ENCODE results near the gene RETREG1.
"Not testable (repeated sequence)": the region's sequence is repeated elsewhere in the genome, so short reads cannot be mapped to it uniquely, and the experiment has no call there.

RETREG1 gene

DNA sequence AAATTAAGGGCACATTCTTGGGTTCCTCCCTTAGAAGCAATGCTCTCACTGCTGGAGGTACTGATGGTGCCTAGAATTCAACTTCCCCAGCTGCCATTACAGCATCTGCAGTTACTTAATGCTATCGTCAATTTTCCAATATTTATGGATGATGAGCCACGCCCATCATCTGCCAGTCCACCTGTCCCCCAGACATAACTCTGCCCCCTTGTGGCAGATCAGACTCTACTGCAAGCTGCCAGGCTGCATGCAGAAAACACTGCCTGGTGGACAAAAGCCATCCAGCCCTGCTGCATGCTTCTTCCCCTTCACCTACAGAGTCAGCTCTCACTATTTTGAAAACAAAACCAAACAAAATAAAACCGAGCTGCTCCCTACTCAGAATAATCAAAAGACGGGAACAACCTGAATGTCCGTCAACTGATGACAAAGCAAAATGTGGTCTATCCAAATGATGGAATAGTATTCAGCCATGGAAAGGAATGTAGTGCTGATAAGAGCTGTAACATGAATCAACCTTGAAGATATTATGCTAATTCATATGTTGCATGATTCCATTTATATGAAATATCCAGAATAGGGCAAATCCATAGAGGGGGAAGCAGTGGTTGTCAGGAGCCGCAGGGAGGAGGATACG lies 66.4 kb downstream of the RETREG1 start:
- FAIRE-seq = no peak

DNA sequence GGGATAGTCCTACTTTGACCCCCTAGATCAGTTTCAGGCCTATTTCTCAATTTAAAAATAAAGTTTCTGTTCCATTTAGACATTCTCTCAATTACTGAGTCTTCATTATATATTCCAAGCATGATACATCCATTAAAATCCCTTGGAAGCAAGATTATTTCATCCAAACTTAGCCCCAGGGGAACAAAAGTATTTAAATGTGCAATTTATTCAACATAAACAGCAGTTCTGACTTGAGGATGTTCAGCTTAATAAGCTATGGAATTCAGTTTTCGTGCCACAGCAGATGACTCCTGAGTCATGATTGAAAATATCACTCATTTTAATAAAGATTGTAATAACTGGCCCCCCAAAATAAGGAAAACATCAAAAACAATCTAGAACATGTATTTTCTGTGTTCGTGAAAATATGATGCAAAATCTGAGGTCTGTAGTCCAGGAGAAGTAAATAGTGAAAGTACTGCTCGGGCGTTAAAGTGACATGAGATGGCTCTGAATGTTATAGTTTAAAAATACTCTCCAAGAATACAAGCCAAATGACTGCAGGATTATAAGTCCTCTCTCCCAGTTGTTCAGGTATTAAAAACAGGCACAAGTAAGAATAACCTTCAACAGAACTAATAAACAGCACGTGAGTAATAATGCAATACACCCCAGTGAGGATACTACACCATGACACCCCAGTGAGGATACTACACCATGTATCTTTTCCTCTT lies 67.1 kb downstream of the RETREG1 start:
- FAIRE-seq = no peak

DNA sequence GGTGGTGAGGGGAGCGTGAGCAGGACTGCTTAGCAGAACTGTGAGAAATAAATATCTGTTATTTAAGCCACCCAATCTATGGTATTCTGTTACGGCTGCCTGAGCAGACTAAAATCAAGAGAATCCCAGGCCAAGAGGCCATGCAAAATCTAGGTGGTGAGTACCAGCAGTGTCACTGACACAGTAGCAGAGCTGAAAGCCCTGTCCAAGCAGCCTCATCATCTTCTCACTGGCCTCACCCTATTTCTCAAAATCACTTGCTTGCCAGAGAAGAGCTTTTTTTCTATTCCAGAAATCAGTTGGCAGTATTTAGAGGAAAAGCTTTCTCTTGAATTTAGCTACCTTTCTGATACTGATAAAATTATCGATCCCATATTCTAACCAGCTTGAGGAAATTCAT lies 68.0 kb downstream of the RETREG1 start:
- FAIRE-seq = no peak

DNA sequence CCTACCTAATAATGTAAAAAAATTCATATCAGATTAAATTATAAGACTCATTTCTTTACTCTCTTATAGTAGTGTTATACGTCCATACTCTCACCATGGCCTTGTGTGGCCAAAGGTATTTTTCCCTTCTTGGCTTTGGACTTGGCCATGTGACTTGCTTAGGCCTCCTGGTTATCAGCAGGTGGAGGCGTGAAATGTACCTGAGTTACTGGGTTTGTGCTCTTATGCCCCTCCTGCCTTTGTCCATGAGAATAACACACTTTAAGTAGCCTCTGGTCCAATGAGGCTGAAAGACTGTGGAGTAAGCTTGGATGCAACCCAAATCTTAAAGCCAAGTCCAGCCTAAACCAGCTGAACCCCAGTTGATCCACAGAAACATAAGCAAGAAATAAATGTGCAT lies 68.7 kb downstream of the RETREG1 start:
- FAIRE-seq = no peak

DNA sequence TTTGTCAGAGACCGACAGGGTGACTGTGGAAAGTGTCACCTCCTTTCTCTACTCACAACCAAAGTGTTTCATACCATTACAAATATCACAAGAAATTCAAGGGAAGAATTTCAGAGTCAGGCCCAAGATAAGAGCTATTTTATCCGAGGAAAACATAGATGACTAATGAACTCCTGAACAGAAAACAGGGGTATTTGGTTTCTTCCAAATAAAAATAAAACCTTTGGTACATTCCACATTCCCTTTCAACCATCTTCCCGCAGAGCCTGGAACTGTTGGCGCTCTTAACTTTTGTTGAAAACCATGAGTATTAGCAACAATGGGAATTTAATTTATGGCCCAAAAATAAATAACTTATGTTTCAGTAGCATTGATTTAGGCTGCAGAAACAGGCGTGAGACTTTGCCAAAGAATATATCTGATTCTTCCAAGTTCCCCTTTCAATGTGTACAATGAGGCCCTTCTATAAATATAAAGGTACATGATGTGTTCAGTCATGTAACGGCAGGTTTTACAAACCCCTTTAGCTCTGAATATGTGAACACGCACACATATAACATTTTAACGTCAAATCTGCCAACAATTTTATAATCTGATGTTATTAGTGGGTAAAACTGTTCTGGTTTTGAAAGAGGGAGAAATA lies 69.5 kb downstream of the RETREG1 start:
- FAIRE-seq = no peak

DNA sequence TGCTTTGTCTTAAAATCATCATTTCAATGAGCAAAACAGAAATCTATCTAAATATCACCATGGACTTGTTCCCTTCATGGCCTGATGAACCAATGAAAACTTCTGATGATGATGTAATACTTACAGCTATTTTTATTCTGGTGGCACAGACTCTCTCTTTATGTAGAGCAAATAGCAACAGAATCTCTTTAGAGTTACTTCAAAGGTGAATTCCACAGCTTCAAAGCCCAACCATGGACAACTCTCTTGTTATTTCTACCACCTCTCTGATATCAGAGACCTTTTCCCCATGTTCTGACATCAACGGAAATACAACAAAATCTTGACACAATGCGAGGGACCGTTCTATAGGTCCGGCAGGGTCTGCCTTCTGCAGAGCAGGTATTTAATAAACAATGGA lies 70.1 kb downstream of the RETREG1 start:
- no peak for FAIRE-seq

DNA sequence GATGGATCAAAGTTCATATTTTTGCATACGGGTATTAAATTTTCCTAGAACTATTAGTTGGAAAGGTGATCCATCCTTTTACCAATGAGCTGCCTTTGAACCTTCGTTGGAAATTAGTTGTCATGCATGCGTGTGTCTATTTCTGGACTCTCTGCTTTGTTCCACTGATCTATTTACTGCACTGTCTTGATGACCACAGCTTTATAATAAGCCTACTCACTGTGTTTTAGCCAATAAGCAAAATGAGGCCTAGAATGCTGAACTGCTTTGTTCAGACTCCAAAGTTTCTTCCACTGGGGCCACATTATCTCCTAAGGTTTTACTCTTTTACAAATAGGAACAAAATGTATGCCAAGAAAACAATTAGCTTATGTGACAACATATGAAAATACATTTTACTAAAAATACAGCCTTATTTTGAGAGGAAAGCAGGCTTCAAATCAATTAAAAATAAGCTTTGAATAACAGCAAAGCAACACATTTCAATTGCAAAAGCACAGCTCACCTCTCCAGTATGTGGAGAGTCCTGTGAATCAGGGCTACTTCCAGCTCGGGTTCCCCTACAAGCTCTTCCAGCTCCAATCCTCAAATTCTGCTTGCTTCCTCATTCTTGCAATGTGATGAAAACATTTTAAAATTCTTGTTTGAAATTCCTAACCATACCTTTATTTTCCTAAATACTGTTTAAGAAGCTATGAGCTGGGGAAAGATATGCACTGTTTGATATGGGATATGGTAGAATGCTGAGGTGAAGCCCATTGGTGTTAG lies 72.0 kb downstream of the RETREG1 start:
- FAIRE-seq = no peak

DNA sequence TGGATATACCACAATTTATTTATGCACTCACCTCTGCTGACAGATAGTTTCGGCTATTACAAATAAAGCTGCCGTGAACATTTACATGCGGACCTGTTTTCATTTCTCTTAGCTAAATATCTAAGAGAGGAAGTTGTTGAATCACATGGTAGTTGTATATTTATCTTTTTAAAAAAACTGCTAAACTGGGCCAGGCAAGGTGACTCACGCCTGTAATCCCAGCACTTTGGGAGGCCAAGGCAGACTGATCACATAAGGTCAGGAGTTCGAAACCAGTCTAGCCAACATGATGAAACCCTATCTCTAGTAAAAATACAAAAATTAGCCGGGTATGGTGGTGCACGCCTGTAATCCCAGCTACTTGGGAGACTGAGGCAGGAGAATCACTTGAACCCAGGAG lies 73.6 kb downstream of the RETREG1 start:
- FAIRE-seq = not testable (repeated sequence)

DNA sequence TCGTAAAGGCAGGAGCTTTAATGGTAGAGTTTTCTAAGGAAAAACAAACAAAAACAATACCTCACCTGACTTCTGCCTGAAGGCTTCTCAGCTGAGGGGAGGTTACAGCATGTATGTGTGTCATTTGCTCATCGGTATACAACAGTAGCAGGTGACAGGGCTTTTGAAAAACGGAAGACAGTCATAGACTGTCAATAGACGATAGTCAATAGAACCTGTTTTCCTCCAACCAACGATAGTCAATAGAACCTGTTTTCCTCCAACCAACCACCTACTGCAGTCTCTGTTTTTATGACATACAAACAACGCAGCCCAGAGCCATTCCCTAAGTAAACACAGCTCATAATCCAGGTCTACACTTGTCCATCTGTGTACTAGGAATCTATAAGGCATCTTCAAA lies 74.6 kb downstream of the RETREG1 start:
- no peak for FAIRE-seq

DNA sequence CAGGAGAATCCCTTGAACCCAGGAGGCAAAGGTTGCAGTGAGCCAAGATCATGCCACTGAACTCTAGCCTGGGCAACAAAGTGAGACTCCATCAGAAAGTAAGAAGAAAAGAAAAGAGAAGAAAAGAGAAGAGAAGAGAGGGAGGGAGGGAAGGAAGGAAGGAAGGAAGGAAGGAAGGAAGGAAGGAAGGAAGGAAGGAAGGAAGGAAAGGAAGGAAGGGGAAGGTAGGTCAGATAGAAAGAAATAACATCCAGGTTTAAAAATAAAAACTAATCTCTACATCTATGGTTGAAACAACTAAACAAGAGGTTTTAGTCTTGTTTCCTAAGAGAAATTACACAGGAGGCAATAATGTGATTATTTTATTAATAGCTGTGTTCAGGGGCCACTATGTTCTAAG lies 75.2 kb downstream of the RETREG1 start:
- not testable (repeated sequence) for FAIRE-seq

DNA sequence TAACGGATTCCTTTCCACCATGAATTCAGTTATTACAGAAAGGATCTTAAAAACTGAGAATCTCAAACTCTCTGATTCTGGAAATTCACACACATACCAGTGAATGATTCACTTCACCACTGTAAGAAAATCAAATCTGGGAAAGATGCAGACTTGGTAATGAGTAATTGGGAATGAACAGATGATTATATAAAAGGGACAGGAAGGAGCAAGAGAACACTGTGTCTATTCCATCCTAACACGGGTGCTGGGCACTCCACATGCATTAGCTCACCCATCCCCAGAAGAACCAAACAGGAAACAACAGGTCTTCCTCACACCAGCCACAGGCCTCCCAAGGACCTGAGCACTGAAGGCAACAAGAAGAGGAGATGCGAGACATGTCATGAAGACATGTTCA lies 76.4 kb downstream of the RETREG1 start:
- FAIRE-seq = no peak

DNA sequence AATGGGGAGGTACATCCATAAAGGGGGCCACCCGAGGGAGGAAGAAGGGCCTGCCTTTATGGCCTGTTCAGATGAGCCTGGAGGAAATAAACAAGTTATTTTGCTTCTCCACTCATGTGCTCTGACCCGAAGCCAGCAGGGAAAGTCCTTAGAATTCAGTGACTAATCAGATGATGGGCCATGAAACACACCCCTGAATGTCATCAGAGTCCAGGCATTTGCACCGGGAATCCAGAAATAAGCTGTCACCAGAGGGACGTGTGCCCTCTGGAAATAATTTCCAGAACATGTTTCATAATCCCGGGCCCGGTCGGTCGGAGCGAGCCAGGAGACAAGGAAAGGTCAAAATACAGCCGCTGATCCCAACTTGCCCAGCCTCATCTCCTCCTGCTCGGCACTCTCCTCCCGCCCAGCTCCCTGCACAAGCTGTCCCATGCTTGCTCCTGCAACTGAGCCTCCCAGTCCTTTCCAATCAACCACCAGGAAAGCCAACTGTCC lies 77.6 kb downstream of the RETREG1 start:
- FAIRE-seq = no peak

DNA sequence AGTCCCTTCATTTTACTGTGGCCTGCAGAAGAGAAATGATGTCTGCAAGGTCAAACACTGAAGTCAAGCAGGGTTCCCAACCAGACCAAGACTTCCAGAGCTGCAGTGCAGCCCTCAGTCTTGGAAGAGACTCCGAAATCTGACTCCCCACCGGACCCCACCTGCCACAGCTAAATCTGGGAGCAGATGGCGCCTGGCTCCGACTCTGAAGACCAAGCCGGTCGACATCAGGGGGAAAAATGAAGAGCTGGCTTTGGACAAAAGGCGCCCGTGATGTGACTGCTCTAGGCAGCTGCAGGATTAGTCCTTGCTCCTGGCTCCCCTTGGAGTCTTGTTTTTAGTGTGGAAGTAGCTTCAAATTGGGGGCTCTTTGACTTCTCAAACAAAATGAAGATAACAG lies 78.8 kb downstream of the RETREG1 start:
- no peak for FAIRE-seq

DNA sequence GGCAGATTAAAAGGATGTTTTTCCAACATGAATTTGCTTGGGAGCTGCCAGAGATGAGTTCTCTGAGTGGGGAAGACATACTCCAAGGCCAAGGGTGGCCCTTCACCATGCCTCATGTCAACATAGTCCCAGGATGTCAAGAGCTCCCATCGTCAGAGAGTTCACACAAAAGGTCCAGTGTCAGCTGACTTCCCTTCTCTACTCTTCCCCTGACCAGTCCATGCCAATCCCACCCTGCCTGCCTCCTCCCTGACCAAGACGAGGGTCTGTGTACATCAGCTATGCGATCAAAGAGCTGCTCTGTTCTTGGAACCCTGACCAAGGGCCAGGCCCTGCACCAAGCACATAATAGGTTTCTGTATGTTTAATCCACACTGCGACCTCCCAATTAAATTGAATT lies 80.0 kb downstream of the RETREG1 start:
- no peak for FAIRE-seq

DNA sequence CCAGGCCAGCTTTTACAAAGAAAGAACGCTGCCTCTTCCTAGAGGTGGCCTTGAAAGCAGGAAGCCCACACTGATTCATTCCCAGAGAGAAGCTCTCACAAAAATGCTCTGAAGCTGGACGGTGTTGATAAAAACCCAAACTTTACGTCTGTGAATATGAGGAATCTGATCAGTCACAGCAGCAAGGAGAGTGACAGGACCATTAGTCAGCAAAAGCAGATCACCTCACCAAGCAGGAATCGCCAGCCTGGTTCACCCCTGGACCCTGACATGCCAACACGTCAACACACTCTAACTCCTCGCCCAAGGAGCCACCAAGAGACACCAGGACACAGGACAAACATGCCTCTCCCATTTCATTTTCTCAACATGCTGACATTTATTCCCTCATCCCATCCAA lies 80.6 kb downstream of the RETREG1 start:
- FAIRE-seq = no peak

DNA sequence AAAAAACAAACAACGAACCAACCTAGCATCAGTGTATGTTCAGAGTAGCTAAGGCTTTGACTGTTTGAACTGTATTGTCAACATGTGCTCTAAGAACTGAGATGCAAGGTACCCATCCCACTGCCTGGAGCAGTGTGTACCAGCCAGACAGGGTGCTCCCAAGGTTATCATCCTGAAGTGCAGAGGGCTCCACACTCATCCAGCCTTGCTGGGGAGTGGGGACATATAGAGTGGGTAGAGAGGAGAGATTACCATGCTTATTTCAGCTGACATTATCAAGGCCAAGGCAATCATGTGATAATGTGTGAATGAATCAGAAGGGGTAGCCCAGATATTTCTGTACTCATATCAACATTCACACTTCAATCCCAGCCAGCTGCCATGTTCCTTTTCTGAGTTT lies 82.5 kb downstream of the RETREG1 start:
- FAIRE-seq = no peak

DNA sequence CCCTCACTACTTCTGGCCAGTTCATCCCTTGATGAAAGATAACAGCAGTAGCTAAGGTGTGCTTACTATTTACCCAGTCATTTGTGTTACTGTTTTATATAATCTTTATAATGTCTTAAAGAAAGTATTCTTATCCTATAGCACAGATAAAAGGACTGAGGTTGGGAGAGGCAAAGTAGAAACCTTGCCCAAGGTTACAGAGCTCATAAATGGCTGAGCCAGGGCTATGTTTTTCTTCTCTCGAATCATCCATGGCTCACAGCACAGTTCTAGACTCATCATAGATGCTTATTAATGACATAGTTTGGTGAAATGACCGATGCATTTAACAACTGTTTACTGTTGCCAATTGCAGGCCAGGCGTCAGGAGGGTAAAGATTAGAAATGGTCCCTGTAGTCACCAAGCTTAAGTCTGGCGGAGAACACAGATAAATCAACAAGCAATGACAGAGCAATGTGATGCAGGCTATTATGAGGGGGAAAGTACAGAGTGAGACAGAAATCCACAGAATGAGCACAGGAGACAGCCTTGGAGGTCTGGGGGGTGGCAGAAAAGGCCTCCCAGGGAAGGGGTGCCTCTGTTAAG lies 85.6 kb downstream of the RETREG1 start:
- FAIRE-seq = no peak

DNA sequence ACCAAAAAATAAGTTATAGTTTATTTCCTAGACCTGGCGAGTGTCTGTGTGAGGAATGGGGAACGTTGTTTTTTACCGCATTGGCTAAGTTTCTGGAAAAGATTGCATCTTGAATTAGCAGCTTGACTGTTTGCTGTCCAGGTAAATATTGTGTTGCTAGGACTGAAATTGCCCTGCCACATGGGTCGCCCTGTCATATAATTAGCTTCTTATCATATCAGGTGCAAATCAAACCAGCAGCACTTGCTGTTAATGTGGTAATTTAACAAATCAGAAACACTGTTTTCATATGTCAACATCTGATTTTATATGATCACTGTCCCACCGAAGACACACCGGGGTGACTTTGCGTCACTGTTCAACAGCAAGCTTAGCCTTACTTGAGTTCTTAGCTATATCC lies 87.5 kb downstream of the RETREG1 start:
- FAIRE-seq = no peak

DNA sequence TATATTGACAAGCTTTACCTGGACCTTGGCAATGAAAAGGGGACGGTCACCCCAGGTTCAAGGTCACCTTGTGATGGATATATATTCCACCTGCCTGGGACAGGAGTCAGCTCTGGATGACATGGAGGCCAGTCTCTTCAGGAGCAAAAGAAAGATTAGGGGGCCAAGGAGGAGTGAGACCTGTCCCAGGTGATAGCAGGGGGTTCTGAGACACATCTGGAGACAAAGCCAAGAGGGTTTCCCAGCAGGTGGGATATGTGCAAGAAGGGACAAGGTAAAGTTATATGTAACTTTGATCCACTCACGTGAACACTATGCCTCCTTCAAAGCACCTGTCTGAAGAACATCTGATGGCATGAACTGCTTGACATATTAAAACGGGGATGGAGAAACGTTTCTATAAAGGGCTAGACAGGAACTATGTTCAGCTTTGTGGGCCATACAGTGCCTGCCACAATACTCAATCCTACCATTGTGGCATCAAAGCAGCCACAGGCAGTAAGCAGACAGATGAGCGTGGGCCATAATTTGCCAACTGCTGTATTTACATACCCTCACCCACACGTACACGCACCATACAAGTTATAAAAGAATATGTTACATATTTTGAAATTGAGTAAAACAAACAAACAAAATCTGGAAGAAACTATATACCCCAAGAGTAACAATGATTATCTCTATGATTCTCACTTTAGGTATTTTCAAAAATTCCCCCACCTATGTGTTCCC lies 88.3 kb downstream of the RETREG1 start:
- FAIRE-seq = no peak

DNA sequence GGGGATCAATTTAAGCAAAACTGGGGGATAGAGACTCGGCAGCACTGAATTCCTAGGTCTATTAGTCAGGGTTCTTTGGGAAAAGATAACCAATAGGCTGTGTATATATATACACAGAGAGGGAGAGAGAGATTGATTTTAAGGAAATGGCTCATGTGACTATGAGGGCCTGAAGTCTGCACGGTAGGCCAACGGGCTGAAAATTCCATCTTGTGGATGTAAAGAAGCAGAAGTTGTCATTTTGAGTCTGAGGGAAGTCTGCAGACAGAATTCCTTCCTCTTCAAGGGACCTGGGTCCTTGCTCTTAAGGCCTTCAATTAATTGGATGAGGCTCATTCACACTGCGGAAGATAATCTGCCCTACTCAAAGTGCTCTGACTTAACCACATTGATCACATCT lies 91.1 kb downstream of the RETREG1 start:
- no peak for FAIRE-seq

DNA sequence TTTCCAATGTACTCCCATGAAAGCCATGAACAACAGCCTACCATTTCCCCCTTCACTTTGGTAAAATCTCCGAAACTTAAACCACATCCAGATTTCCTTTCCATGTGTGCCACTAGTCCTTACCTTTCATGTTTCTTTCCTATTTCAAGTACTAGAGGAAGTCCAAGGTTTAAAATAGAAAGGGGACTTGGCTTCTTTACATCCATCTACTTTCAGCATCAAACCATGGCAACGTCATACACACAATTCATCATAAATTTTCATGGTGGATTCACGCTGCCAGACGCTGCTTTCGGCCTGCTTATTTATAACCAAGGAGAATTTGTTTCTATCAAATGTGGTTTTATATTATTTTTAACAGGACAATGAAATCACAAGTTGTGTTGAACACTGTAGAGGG lies 92.5 kb downstream of the RETREG1 start:
- FAIRE-seq = no peak

Measured in A204.1 (cell line).